HG03103 (cell line): ENCODE data around the gene DPP6.

ENCODE experiments used
- ATAC-seq: cut with Tn5 transposase; IDR thresholded peaks from one replicate; pipeline ENCODE4 v1.9.1; 2021; ENCODE audit warnings: low read depth; ENCODE audit not compliant: unreplicated experiment

The DPP6 gene

GRCh38 chr7:154777023-154777422 is 724.8 kb downstream of the DPP6 start:
- no peak for ATAC-seq

GRCh38 chr7:154777489-154777888 is 725.3 kb downstream of the DPP6 start:
- ATAC-seq = no peak

GRCh38 chr7:154777908-154778307 is 725.7 kb downstream of the DPP6 start:
- ATAC-seq = no peak

GRCh38 chr7:154781369-154782303 is 729.4 kb downstream of the DPP6 start:
- ATAC-seq = no peak

- no peak for ATAC-seq
Measured at GRCh38 chr7:154783281-154783909, 731.2 kb downstream of the DPP6 start.

- no peak for ATAC-seq
Measured at GRCh38 chr7:154785898-154786297, 733.7 kb downstream of the DPP6 start.

- no peak for ATAC-seq
Measured at GRCh38 chr7:154789404-154789803, 737.2 kb downstream of the DPP6 start.

- no peak for ATAC-seq
Measured at GRCh38 chr7:154791611-154792010, 739.4 kb downstream of the DPP6 start.

GRCh38 chr7:154792436-154793055 is 740.3 kb downstream of the DPP6 start:
- ATAC-seq = no peak

- ATAC-seq = no peak
Measured at GRCh38 chr7:154794147-154794780, 742.1 kb downstream of the DPP6 start.

- no peak for ATAC-seq
Measured at GRCh38 chr7:154795014-154795413, 742.8 kb downstream of the DPP6 start.

- no peak for ATAC-seq
Measured at GRCh38 chr7:154795437-154795836, 743.2 kb downstream of the DPP6 start.

GRCh38 chr7:154804449-154804848 is 752.3 kb downstream of the DPP6 start:
- no peak for ATAC-seq

- no peak for ATAC-seq
Measured at GRCh38 chr7:154812027-154812426, 759.8 kb downstream of the DPP6 start.

GRCh38 chr7:154817224-154817896 is 765.2 kb downstream of the DPP6 start:
- ATAC-seq = no peak

- ATAC-seq = no peak
Measured at GRCh38 chr7:154827007-154827406, 774.8 kb downstream of the DPP6 start.

- ATAC-seq = no peak
Measured at GRCh38 chr7:154832557-154833138, 780.5 kb downstream of the DPP6 start.

- ATAC-seq = no peak
Measured at GRCh38 chr7:154836021-154836448, 783.8 kb downstream of the DPP6 start.

- no peak for ATAC-seq
Measured at GRCh38 chr7:154837087-154837486, 784.9 kb downstream of the DPP6 start.

- ATAC-seq = peak; percentile 80
Measured at GRCh38 chr7:154837622-154838021, 785.4 kb downstream of the DPP6 start.
